ENCODE data around the gene ASIC3.

ASIC3 gene

DNA sequence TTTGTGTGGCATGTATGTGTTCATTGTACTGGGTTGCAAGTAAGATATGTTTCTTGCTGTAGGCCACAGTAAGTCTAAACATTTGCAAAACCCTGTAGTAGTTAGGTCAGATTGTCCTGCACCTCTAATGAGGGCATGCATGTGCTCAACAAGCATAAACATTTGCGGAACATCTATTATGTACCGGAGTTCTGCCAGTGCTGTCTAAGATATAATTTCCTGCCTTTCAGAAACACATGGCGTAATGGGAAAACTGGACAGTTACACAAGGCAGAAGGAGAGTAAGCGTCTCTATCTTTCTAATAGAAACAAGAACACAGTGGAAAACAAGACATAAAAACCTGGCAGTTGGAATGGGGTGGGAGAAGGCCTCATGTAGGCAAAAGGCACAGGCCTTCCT is 17.3 kb upstream of the ASIC3 start:
- Histone ChIP-seq H3K36me3 (ENCODE audit: insufficient read depth, low read length) (no peaks in the 10 kb centered on the region), H3K4me2 (ENCODE audit: low read depth, low read length, poor library complexity, severe bottlenecking) (no peak overlapping the region), H2AFZ (ENCODE audit: low read length) (no peak overlapping the region), H3F3A (ENCODE audit: low read depth) (no peaks in the 10 kb centered on the region), H3K79me2 (ENCODE audit: insufficient read depth, low read length) (peaks cover 6% of the 10 kb centered on the region; the same call in 1 of the 2 replicates), H3K4me3 (ENCODE audit: low read length, poor library complexity, severe bottlenecking) (no peak overlapping the region), H3K9me3 (ENCODE audit: insufficient read depth, low read depth, low read length) (no peaks in the 10 kb centered on the region), H3K9me2 (replicated peaks; ENCODE audit: low read depth, low read length) (no peaks in the 10 kb centered on the region), H3K4me1 (ENCODE audit: insufficient read depth, low read length, poor library complexity, severe bottlenecking) (peaks cover 9% of the 10 kb centered on the region), H3K27me3 (ENCODE audit: insufficient read depth, low read length, poor library complexity, severe bottlenecking) (no peaks in the 10 kb centered on the region), H3K9ac (ENCODE audit: low read depth, low read length, poor library complexity, severe bottlenecking) (no peak overlapping the region), H4K20me1 (ENCODE audit: insufficient read depth, low read length, poor library complexity, severe bottlenecking) (no peaks in the 10 kb centered on the region)
- TF ChIP-seq EZH2phosphoT487 (IDR thresholded peaks at IDR 0.05; ENCODE audit: borderline replicate concordance), result no peak
- TF ChIP-seq, protein P1, sequence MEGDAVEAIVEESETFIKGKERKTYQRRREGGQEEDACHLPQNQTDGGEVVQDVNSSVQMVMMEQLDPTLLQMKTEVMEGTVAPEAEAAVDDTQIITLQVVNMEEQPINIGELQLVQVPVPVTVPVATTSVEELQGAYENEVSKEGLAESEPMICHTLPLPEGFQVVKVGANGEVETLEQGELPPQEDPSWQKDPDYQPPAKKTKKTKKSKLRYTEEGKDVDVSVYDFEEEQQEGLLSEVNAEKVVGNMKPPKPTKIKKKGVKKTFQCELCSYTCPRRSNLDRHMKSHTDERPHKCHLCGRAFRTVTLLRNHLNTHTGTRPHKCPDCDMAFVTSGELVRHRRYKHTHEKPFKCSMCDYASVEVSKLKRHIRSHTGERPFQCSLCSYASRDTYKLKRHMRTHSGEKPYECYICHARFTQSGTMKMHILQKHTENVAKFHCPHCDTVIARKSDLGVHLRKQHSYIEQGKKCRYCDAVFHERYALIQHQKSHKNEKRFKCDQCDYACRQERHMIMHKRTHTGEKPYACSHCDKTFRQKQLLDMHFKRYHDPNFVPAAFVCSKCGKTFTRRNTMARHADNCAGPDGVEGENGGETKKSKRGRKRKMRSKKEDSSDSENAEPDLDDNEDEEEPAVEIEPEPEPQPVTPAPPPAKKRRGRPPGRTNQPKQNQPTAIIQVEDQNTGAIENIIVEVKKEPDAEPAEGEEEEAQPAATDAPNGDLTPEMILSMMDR (conservative IDR thresholded peaks at IDR 0.05; ENCODE audit: low read length), result no peak

DNA sequence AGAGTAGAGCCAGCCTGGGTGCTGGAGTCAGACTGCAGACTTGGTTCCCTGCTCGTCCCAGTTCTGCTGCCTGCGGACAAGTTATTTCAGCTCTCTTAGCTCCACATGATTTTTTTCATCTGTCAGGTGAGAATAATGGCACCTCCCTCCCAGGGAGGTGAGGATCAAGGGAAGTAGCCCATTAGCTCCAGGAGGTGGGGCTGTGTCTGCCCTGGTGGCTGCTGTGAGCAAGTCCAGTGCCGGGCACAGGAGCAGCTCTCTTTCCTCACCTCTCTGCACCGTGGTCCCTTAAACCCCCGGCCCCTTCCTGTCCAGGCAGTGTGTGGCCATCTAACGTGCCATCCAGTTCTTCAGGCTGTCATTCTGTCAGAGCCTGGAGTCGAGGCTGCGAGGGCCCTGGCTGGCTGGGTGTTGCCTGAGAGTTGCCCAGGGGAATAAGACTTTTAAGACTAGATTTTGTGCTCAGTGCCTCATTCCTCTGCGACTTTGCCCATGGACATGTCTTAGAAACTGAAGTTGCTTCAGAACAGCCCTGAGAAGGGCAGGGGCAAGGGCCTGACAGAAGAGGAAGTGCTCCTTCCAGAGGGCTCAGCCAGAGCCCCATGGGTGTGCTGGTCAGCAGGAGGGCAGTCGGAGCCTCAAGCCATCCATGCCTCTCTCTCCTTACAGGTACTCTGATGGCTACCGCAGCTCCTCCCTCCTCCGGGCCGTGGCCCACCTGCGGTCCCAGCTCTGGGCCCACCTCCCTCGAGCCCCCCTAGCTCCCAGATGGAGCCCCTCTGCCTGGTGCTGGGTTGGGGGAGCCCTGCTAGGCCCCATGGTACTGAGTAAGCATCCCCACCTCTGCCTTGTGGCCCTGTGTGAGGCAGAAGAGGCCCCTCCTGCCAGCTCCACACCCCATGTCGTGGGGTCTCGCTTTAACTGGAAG is 15.1 kb upstream of the ASIC3 start:
- Histone ChIP-seq H3K9ac (ENCODE audit: low read depth, low read length, poor library complexity, severe bottlenecking) (no peak overlapping the region), H2AFZ (ENCODE audit: low read length) (no peak overlapping the region), H3K36me3 (ENCODE audit: insufficient read depth, low read length) (no peaks in the 10 kb centered on the region), H3K79me2 (ENCODE audit: insufficient read depth, low read length) (peaks cover 6% of the 10 kb centered on the region; the same call in 1 of the 2 replicates), H3K9me2 (replicated peaks; ENCODE audit: low read depth, low read length) (no peaks in the 10 kb centered on the region), H3K4me2 (ENCODE audit: low read depth, low read length, poor library complexity, severe bottlenecking) (no peak overlapping the region), H3K4me3 (ENCODE audit: low read length, poor library complexity, severe bottlenecking) (no peak overlapping the region), H4K20me1 (ENCODE audit: insufficient read depth, low read length, poor library complexity, severe bottlenecking) (no peaks in the 10 kb centered on the region), H3K9me3 (ENCODE audit: insufficient read depth, low read depth, low read length) (no peaks in the 10 kb centered on the region), H3F3A (ENCODE audit: low read depth) (no peaks in the 10 kb centered on the region), H3K27me3 (ENCODE audit: insufficient read depth, low read length, poor library complexity, severe bottlenecking) (no peaks in the 10 kb centered on the region), H3K4me1 (ENCODE audit: insufficient read depth, low read length, poor library complexity, severe bottlenecking) (peaks cover 13% of the 10 kb centered on the region)
- TF ChIP-seq, protein P1 (conservative IDR thresholded peaks at IDR 0.05; ENCODE audit: low read length), result peak; percentile 43
- no peak for TF ChIP-seq EZH2phosphoT487 (IDR thresholded peaks at IDR 0.05; ENCODE audit: borderline replicate concordance)

- no peaks in the 10 kb centered on the region for H3K36me3 ChIP-seq (ENCODE audit: insufficient read depth, low read length)
- no peak overlapping the region for H3K4me3 ChIP-seq (ENCODE audit: low read length, poor library complexity, severe bottlenecking)
- H2AFZ ChIP-seq (ENCODE audit: low read length), result no peak overlapping the region
- no peaks in the 10 kb centered on the region for H4K20me1 ChIP-seq (ENCODE audit: insufficient read depth, low read length, poor library complexity, severe bottlenecking)
- H3K9ac ChIP-seq (ENCODE audit: low read depth, low read length, poor library complexity, severe bottlenecking), result no peak overlapping the region
- H3K9me2 ChIP-seq (replicated peaks; ENCODE audit: low read depth, low read length), result no peaks in the 10 kb centered on the region
- H3F3A ChIP-seq (ENCODE audit: low read depth), result no peaks in the 10 kb centered on the region
- peaks cover 4% of the 10 kb centered on the region; the same call in 1 of the 2 replicates for H3K79me2 ChIP-seq (ENCODE audit: insufficient read depth, low read length)
- no peaks in the 10 kb centered on the region for H3K27me3 ChIP-seq (ENCODE audit: insufficient read depth, low read length, poor library complexity, severe bottlenecking)
- H3K9me3 ChIP-seq (ENCODE audit: insufficient read depth, low read depth, low read length), result no peaks in the 10 kb centered on the region
- no peak overlapping the region for H3K4me2 ChIP-seq (ENCODE audit: low read depth, low read length, poor library complexity, severe bottlenecking)
- H3K4me1 ChIP-seq (ENCODE audit: insufficient read depth, low read length, poor library complexity, severe bottlenecking), result peaks cover 16% of the 10 kb centered on the region
- TF ChIP-seq, protein P1 (conservative IDR thresholded peaks at IDR 0.05; ENCODE audit: low read length), result no peak
- no peak for TF ChIP-seq EZH2phosphoT487 (IDR thresholded peaks at IDR 0.05; ENCODE audit: borderline replicate concordance)
Observed at GRCh38 chr7:151033864-151034249, 14.5 kb upstream of the ASIC3 start.
